Non-pigmented ciliary epithelial cell (primary cell): ENCODE data around the gene TAF9B.
"Not testable (repeated sequence)": the region's sequence is repeated elsewhere in the genome, so short reads cannot be mapped to it uniquely, and the experiment has no call there.

Experiments used
- DNase-seq: peaks from one replicate; pipeline ENCODE4 v3.0.0-alpha.2; 2010; ENCODE audit warnings: low read depth

Gene TAF9B, protein sequence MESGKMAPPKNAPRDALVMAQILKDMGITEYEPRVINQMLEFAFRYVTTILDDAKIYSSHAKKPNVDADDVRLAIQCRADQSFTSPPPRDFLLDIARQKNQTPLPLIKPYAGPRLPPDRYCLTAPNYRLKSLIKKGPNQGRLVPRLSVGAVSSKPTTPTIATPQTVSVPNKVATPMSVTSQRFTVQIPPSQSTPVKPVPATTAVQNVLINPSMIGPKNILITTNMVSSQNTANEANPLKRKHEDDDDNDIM

DNA sequence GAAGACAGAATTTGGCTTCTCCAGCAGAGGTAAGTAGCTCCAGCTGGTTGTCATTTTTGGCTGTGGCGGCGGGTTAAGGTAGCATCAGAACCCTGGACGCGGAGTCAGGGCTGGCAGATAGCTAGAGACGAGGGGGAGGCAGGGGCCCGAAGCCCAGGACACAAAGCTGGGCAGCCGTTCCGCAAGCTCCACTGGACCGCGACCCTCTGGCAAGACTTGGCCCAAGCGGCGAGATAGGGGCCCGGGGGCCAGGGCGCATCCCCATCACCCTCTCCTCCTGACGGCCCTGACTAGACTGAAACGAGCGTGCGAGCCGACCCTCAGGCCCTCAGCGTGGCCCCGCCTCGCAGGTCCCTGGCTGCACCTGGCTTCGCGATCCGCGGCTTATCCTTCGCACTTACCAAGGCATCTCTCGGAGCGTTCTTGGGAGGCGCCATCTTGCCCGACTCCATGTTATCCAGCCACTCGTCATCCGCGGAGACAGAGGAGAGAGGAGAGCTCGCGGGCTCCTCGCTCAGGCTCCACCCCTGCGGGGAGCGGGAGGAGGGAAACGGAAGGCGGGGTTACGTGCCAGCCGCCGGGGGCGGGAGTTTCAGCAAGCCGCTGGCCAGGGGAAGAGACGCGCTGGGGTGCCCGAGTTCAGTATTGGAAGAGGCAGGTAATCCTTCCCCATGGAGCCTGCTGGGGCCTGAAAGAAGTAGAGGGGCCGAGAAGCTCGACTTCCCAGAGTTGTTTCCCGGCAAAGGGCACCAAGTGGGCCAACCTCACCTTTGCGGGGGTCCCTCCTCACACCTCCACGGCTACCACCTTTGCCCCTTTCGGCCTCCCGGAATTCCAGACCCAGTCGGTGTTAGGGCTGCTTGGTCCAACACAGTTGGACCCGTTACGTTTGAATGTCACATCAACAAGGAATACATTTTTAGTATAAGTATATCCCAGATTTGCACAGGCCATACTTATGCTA lies at the start of gene TAF9B:
TSS of gene TAF9B (minus strand) at position 491 of the 964 bp plus-strand sequence. CDS start at position 452, 39 bp downstream.
- peak; percentile 26 for DNase-seq

DNA sequence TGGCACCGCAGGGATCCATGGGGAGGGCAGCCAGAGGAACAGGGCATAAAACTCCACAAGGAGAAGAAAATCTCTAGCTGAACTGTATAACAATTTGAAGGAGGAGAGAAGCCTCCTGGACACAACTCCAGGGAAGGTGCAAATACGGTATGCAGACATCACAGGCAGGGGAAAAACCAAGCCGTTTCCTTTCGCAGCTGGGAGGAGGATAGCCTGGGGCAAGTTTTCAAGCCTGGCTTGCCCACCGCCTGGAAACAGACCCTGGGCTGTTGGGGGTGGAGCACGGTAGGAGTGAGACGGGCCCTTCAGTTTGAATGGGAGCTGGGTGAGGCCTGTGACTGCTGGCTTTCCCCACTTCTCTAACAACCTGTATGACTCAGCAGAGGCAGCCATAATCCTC lies 43.4 kb upstream of the TAF9B start:
- DNase-seq = no peak

DNA sequence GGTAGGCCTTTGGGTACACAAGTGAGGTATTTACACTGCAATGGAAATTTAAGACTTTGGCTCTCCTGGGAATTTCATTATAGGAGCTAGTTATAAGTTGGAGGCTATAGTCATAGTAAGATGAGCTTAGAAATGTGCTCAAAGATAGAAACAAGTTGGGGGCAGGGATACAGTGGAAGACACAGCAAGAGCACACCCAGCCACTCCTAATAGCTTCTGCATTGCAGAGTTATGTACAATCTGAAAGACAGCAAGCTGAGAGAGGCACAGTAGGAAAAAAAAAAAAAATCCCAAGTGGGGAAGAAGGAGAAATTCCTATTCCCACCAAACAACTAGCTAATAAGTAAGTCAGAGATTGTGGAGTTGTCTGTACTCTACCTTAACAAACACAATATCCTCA lies 41.9 kb upstream of the TAF9B start:
- no peak for DNase-seq

DNA sequence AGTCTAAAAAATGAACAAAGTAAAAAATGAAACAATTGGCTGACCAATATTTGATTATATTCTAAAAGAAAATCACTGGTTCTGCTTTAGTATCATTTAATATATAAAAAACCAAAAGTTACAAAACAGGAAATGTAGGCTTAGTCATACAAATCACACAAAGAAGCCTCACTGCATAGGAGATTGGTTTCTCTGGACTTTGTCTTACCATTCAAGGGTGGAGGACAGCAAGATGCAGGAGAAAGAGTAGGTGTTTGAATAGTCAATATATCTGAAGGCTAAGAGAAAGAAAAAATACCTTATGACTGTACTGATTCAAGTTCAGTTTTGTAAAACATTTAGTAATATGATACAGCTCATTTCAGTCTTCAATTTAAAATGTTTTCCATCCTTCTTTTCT lies 28.6 kb upstream of the TAF9B start:
- no peak for DNase-seq

DNA sequence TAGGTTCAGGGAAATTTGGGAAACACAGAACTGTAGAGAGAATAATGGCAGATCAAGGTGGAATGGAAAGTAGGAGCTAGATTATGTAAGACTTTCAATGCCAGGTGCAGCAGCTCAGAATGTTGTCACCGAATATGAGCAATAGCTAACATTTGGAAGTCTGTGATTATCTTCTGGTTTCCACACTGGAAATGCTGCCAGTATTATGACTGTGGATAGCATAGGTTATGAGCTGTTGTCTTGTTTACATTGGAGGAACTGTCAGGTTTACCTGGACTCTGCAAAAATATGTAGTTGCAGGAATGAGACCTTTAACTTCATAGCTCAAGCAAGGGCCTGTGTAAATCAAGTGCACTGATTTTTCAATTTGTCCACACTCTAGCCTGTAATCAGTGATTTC lies 26.0 kb upstream of the TAF9B start:
- DNase-seq = no peak

DNA sequence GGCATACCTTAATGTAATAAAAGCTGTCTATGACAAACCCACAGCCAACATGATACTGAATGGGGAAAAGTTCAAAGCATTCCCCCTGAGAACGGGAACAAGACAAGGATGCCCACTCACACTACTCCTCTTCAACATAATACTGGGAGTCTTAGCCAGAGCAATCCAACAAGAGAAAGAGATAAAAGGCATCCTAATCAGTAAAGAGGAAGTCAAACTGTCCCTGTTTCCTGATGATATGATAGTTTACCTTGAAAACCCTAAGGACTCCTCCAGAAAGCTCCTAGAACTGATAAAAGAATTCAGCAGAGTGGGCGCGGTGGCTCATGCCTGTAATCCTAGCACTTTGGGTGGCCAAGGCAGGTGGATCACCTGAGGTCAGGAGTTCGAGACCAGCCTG lies 23.7 kb upstream of the TAF9B start:
- not testable (repeated sequence) for DNase-seq

DNA sequence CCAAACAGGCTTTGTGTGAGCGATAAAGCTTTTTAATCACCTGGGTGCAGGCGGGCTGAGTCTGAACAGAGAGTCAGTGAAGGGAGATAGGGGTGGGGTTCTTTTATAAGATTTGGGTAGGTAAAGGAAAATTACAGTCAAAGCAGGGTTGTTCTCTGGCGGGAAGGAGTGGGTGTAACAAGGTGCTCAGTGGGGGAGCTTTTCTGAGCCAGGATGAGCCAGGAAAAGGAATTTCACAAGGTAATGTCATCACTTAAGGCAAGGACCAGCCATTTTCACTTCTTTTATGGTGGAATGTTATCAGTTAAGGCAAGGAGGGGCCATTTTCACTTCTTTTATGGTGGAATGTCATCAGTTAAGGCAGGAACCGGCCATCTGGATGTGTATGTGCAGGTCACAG lies 21.3 kb upstream of the TAF9B start:
- DNase-seq = not testable (repeated sequence)

DNA sequence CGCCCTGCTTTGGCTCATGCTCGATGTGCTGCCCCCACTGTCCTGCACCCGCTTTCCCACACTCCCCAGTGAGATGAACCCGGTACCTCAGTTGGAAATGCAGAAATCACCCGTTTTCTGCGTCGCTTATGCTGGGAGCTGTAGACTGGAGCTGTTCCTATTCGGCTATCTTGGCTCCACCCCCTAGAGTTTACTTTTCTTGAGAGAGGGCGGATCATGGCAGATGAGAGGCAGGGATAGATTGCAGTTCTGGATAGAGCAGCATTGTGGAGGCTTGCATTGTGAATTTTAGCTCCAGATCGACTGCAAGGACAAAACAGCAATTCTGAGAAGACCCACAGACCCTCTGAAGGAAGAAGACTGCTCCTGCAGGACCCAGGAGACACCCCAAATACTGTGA lies 18.4 kb upstream of the TAF9B start:
- DNase-seq = not testable (repeated sequence)

DNA sequence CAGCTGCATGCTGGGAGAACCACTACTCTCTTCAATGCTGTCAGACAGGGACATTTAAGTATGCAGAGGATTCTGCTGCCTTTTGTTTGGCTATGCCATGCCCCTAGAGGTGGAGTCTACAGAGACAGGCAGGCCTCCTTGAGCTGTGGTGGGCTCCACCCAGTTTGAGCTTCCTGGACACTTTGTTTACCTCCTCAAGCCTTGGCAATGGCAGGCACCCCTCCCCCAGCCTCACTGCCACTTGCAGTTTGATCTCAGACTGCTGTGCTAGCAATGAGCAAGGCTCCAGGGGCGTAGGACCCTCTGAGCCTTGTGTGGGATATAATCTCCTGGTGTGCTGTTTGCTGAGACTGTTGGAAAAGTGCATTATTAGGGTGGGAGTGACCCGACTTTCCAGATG lies 17.9 kb upstream of the TAF9B start:
- DNase-seq = not testable (repeated sequence)

DNA sequence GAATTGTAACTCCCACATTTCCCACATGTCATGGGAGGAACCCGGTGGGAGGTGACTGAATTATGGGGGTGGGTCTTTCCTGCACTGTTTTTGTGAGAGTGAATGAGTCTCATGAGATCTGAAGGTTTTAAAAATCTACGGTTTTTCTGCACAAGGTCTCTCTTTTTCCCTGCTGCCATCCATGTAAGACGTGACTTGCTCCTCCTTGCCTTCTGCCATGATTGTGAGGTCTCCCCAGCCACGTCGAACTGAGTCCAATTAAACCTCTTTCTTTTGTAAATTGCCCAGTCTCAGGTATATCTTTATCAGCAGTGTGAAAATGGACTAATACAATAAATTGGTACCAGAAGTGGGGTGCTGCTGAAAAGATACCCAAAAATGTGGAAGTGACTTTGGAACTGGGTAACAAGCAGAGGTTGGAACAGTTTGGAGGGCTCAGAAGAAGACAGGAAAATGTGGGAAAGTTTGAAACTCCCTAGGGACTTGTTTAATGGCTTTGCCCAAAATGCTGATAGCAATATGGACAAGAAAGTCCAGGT lies 7.6 kb upstream of the TAF9B start:
- not testable (repeated sequence) for DNase-seq

DNA sequence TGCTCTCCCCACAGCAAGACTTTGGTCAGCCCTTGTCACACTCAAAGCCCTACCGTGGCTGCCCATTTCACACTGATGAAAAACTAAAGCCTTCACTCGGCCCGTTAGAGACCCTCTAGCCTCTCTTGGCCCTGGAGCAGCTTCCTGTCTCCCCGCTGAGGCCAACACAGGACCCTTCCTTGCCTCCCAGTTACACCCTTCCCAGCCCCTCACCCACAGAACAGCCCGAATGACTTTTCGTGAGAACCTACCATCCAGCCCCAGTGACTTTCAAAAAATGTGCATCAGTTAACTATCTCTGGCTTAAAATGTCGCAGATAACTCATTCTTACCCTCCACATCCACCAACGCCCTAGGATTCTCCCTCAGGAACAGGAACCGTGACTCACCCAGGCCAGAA lies 756 bp upstream of the TAF9B start:
- no peak for DNase-seq

DNA sequence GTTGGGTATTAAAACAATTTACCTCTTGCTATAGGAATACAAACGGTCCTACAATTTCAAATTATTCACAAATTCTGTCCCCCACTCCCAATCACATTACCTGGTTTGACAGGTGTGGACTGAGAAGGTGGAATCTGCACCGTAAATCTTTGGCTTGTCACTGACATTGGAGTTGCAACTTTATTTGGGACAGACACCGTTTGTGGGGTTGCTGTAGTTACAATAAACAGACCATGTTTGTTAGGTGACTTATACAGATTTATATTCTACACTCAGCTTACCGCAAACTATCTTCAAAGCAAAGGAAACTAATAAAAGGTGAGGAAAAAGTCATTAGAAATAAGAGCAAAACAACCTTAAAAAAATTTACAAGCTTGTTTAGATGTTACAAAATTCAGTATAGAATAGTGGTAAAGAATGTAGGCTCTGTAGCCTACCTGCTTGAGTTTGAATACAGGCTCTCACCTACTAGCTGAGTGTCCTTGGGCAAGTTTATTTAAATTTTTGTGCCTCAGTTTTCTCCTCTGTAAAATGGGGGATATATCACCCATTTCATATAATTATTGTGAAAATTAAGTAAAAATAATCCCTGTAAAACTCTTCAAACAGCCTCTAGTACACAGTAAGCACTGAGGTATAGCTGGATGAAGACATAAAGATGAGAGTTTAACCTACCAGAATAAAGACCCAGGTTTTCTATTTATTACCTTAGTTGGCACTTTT lies 6.1 kb downstream of the TAF9B start:
- no peak for DNase-seq

DNA sequence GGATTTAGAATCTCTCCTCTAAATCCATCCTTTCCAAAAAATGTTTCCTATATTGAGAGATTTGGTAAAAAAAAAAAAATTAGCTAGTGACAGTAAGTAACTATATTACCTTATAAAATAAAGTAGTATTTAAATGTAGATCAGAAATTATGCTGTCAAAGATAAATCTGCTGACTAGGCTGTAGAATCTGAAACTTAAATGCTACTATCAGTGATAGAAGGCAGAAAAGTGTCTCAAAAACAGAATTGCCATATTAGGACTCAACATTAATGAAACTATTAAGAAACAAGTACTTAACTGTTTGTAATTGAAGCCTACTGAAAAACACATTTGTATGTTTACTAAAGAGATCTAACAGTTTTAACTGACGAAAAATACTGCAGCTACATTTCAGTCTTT lies 8.3 kb downstream of the TAF9B start:
- no peak for DNase-seq

DNA sequence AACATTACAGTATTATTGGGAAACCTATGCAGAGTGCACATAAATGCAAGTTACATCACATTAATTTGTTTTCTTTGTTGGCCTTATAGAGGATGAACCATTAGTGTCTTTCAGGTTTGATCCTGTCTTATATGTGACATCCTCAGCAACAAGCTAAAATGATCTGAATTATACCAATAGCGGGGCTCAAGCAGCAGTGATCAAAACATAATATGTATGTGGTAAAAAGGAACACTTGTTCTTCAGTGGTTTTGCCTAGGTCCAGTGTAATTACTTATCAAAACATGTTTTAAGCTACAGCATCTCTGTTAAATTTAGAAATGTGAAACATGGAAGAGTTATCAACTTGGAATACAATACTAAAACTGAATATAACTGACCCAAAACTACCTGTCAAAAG lies 9.1 kb downstream of the TAF9B start:
- no peak for DNase-seq

DNA sequence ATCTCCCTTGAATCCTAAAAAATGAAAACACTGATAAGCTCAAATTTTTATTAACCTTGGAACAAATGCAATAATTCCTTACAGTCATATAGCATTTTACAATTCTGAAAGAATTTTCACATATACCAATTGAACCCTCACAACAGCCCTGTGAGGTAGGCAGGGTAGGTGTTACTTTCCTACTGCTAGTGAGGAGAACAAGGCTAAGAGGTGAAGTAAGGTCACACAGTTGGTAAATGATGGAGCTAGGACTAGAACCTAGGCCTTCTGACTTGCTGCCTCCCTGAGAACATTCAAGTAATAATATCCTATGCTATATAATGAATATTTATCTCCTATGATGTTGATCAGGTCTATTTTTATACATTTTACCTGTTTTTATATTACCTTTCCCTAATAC lies 9.7 kb downstream of the TAF9B start:
- DNase-seq = no peak

DNA sequence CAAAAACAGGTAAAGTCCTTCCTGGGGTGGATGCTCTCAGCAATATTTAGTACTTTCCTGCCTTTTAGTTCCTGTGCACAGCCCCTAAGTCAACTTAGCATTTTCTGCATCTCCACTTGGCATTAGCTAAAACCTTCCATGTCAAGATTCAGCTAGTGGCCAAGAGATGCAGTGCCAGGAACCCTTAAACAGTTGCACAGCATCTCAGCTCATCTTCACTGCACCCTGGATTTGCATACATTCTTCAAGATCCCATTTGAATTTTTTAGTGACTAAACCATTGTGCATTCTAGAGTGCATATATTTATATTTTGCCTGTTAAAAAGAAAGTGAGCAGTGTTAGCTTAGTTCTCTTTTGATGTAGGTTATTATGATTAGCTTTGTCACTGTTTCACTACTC lies 13.7 kb downstream of the TAF9B start:
- DNase-seq = not testable (repeated sequence)

DNA sequence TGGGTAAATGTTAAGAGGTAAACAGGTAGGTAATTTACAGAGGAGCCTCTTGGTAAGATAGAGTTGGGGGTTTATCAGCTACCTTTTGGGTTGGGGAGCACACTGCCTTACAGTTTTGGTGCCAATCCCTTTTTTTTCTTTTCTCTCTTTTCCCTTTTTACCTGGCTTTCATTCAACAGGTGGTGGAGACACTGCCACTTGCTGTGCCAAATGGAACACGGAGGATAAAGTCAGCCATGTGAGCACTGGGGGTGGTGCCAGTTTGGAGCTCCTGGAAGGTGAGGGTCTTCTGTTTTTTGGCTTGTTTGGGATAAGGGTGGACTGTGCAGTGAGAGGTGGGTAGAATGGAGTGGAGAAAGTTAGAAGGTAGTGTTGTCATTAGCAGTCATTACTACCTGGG lies 14.3 kb downstream of the TAF9B start:
- DNase-seq = no peak

DNA sequence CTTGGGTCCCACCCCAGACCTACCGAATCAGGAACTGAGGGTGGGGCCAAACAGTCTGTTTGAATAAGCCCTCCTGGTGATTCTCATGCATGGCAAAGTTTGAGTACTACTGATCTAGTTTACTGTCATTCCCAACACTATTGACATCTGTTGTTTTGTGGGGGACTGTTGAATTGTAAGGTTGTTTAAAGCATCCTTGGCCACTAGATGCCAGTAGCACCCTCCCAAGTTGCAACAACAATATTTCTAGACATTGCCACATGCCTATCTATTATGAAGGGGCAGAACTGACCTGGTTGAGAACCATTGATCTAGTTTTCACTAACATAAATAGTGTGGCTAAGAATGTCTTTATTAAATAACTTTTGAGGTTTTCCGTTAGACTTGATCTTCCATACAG lies 15.1 kb downstream of the TAF9B start:
- DNase-seq = no peak

DNA sequence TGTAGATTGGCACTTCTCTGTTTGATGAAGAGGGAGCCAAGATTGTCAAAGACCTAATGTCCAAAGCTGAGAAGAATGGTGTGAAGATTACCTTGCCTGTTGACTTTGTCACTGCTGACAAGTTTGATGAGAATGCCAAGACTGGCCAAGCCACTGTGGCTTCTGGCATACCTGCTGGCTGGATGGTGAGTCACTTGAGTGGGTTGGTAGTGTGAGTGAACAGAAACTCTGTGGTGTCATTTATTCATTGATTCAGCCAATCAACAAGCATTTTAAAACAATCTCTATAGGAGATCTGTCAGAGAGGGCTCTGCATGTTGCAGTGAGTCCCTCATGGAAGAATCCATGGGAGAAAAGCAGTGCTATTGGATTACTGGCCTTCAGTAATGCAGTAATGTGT lies 16.3 kb downstream of the TAF9B start:
- no peak for DNase-seq

DNA sequence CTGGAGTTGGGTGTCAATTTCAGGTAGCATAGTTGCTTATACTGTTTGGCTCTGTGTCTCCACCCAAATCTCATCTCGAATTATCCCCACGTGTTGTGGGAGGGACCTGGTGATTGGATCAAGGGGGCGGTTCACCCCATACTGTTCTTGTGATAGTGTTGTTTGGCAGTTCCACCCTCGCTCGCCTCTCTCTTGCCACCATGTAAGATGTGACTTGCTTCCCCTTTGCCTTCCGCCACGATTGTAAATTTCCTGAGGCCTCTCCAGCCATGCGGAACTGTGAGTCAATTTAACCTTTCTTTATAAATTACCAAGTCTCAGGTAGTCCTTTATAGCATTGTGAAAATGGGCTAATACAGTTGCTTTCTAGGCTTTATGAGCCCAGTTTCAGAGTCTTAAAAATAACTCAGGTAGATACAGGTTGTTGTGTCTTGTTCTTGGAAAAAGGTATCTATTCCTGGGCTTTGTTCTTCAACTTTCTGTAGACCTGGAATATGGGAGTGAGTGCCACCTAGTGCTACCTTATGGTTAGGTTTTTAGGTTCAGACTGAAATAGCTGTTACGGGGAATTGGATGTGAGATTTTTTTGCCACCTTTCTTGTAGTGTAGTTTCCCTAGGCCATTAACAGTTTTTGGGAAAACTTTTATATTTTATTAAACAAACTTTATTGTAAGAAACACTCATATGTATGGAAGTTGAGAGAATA lies 19.8 kb downstream of the TAF9B start:
- no peak for DNase-seq

DNA sequence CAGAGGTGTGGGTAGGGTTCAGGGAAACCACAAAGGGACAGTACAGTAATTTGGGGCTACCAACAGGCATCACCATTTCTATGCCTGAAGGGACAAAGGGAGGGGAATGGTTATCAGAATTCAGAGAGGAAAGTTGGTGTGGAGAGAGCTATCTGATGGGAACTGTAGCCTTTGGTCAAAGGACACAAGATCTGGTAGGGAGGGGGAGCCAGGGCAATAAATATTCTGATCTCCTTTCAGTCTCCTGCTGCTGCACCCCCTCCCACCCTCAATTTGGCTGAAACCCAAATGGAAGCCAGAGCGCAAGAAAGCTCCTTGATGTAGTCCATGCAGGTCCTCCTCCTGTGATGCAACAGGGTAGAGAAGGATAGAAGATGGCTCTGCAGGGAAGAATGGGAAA lies 20.8 kb downstream of the TAF9B start:
- DNase-seq = no peak

DNA sequence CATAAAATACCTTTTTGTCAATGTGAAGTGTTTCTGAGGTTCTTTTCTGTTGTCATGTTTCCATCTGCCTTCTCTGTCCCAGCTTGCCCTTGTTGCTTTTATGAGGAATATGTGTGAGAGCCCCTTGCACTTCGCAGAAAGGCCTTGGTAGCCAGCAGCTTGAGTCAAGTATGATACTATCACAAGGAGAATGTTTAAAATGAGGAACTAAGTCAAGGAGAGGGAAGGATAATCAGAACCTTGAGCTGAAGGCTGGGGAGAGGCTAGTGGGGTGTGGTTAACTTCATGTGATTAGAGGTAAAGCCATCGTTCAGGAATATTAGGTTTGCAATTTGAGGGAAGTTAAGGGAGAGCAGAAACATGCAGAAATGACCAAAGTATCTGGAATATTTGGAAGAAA lies 22.7 kb downstream of the TAF9B start:
- no peak for DNase-seq
